IMR-90 (cell line): ENCODE results near the gene QSOX2. TPM values are rescaled to one million over a fixed set of nuclear protein-coding genes. Genes with fewer than 3 reads are reported as not detected.

ENCODE experiments used
- ATAC-seq: fragments of 200-7000 bp; cut with Tn5 transposase; 2 replicates; pipeline ENCODE4 v1.9.1; 2020; ENCODE audit warnings: low read depth, mild to moderate bottlenecking, moderate library complexity
- BruUV-seq: library from RNA; stranded (reverse); fragments of 400-500 nt; replicated peaks from 2 replicates; lab custom pipeline; 2021; lab: Mats Ljungman, UMichigan
- CTCF ChIA-PET: fragments of 300-600 bp; formaldehyde crosslinking; extraction: SDS; loops from one replicate; lab custom pipeline; 2021; ENCODE audit warnings: antibody characterized with exemption; lab: Yijun Ruan, JAX
- POLR2A ChIA-PET: fragments of 300-600 bp; sonication (Branson Sonifier 250); formaldehyde crosslinking; loops from one replicate; lab custom pipeline; 2022; ENCODE audit warnings: antibody characterized with exemption; ENCODE audit not compliant: unreplicated experiment; lab: Charles Lee
- DNase-seq: peaks from one replicate; pipeline ENCODE4 v3.0.0; 2013
- H2AFZ ChIP-seq: replicated peaks from 2 replicates; pipeline ENCODE3; 2013; ENCODE audit warnings: low read length, mild to moderate bottlenecking; ENCODE audit not compliant: poor library complexity
- H2AK5ac ChIP-seq: 2 replicates; pipeline ENCODE4 v1.6.1; 2013; ENCODE audit warnings: low read depth, low read length, inconsistent platforms
- H2AK9ac ChIP-seq: replicated peaks from 2 replicates; pipeline ENCODE3; 2013; ENCODE audit warnings: mild to moderate bottlenecking, low read depth, low read length, moderate library complexity; ENCODE audit not compliant: poor library complexity
- H2BK120ac ChIP-seq: 2 replicates; pipeline ENCODE4 v1.6.1; 2013; ENCODE audit warnings: low read depth, low read length, inconsistent platforms
- H2BK15ac ChIP-seq: 3 replicates; pipeline ENCODE4 v1.6.1; 2013; ENCODE audit warnings: low read depth, low read length, inconsistent platforms
- H2BK20ac ChIP-seq: 2 replicates; pipeline ENCODE4 v1.6.1; 2013; ENCODE audit warnings: low read depth, mild to moderate bottlenecking, inconsistent platforms, low read length, moderate library complexity
- H2BK5ac ChIP-seq: 2 replicates; pipeline ENCODE4 v1.6.1; 2013; ENCODE audit warnings: mild to moderate bottlenecking, low read depth, low read length, inconsistent platforms; ENCODE audit not compliant: poor library complexity, severe bottlenecking
- H3K14ac ChIP-seq: replicated peaks from 2 replicates; pipeline ENCODE4 v1.6.1; 2013; ENCODE audit warnings: low read depth, low read length, inconsistent platforms
- H3K18ac ChIP-seq: 2 replicates; pipeline ENCODE4 v1.6.1; 2013; ENCODE audit warnings: low read depth, low read length, control low read depth
- H3K23ac ChIP-seq: 2 replicates; pipeline ENCODE4 v1.6.1; 2013; ENCODE audit warnings: low read depth, low read length, inconsistent platforms
- H3K27ac ChIP-seq: 2 replicates; pipeline ENCODE4 v1.5.1; 2013; ENCODE audit warnings: mild to moderate bottlenecking, control low read depth, low read length; ENCODE audit not compliant: insufficient read depth
- H3K27me3 ChIP-seq: 2 replicates; pipeline ENCODE4 v1.6.1; 2013; ENCODE audit warnings: low read length; ENCODE audit not compliant: control insufficient read depth, insufficient read depth
- H3K36me3 ChIP-seq: 2 replicates; pipeline ENCODE4 v1.6.1; 2013; ENCODE audit warnings: low read length, mixed read lengths; ENCODE audit not compliant: control insufficient read depth, insufficient read depth
- H3K4ac ChIP-seq: 2 replicates; pipeline ENCODE4 v1.6.1; 2013; ENCODE audit warnings: low read depth, low read length, inconsistent platforms
- H3K4me1 ChIP-seq: 2 replicates; pipeline ENCODE4 v1.6.1; 2013; ENCODE audit warnings: low read length, mixed read lengths; ENCODE audit not compliant: control insufficient read depth, insufficient read depth
- H3K4me2 ChIP-seq: 2 replicates; pipeline ENCODE4 v1.6.1; 2013; ENCODE audit warnings: low read depth, mild to moderate bottlenecking, control low read depth, low read length, moderate library complexity
- H3K4me3 ChIP-seq: 2 replicates; pipeline ENCODE4 v1.5.1; 2013; ENCODE audit warnings: low read depth, mild to moderate bottlenecking, control low read depth, low read length, moderate library complexity; ENCODE audit not compliant: insufficient read depth
- H3K56ac ChIP-seq: 2 replicates; pipeline ENCODE4 v1.6.1; 2013; ENCODE audit warnings: low read length, inconsistent platforms; ENCODE audit not compliant: insufficient read depth; ENCODE audit errors: extremely low read depth
- H3K79me1 ChIP-seq, 2 experiments: 2 replicates each; pipeline ENCODE4 v1.6.1; 2013; ENCODE audit warnings: low read length in 2 of 2, inconsistent platforms in 1 of 2, low read depth in 1 of 2
- H3K9ac ChIP-seq: 2 replicates; pipeline ENCODE4 v1.6.1; 2013; ENCODE audit warnings: low read depth, low read length, control low read depth
- H3K9me1 ChIP-seq: 2 replicates; pipeline ENCODE4 v1.6.1; 2013; ENCODE audit warnings: low read length, inconsistent platforms; ENCODE audit not compliant: insufficient read depth
- H3K9me3 ChIP-seq: 2 replicates; pipeline ENCODE4 v1.6.1; 2013; ENCODE audit warnings: low read length; ENCODE audit not compliant: control insufficient read depth, insufficient read depth
- H4K20me1 ChIP-seq: 2 replicates; pipeline ENCODE4 v1.6.1; 2013; ENCODE audit warnings: low read length, inconsistent platforms; ENCODE audit not compliant: insufficient read depth
- H4K5ac ChIP-seq: 2 replicates; pipeline ENCODE4 v1.6.1; 2013; ENCODE audit warnings: mild to moderate bottlenecking, low read depth, low read length, control low read depth
- H4K8ac ChIP-seq, 2 experiments: 2 replicates each; pipeline ENCODE4 v1.6.1; 2013; ENCODE audit warnings: low read depth in 2 of 2, low read length in 2 of 2, control low read depth in 1 of 2, inconsistent platforms in 1 of 2
- H4K91ac ChIP-seq: 2 replicates; pipeline ENCODE4 v1.6.1; 2013; ENCODE audit warnings: low read depth, low read length, inconsistent platforms; ENCODE audit not compliant: insufficient read depth
- BHLHE40 ChIP-seq: fragments of 150-350 bp; IDR thresholded peaks from 2 replicates; pipeline ENCODE4 v1.6.1; 2016; ENCODE audit warnings: mild to moderate bottlenecking, low read depth, low read length
- CHD1 ChIP-seq: IDR thresholded peaks from 2 replicates; pipeline ENCODE4 v1.6.1; 2012; ENCODE audit warnings: low read depth, low read length, improper control_type of control experiment
- MAFK ChIP-seq: IDR thresholded peaks from 2 replicates; pipeline ENCODE4 v1.6.1; 2012; ENCODE audit warnings: low read depth, low read length, improper control_type of control experiment
- MAZ ChIP-seq: IDR thresholded peaks from 2 replicates; pipeline ENCODE4 v1.6.1; 2012; ENCODE audit warnings: low read depth, mild to moderate bottlenecking, low read length, improper control_type of control experiment, moderate library complexity, borderline replicate concordance
- POLR2A ChIP-seq: IDR thresholded peaks from 2 replicates; pipeline ENCODE4 v1.6.1; 2012; ENCODE audit warnings: mild to moderate bottlenecking, low read depth, low read length
- SMC3 ChIP-seq: fragments of 150-350 bp; IDR thresholded peaks from 2 replicates; pipeline ENCODE4 v1.6.1; 2016; ENCODE audit warnings: low read depth, mild to moderate bottlenecking, antibody characterized with exemption, low read length, moderate library complexity
- WGBS, 2 experiments: methylation state at CpG; one replicate each; pipeline versions ENCODE4 v1.1.5 to v1.1.7; 2013; ENCODE audit warnings: missing lambda C conversion rate in 2 of 2; ENCODE audit not compliant: insufficient read length in 1 of 2; ENCODE audit errors: extremely low coverage in 2 of 2; 5-methylcytosine and 5-hydroxymethylcytosine counted together
- dilution Hi-C: fragments of 300-500 bp; cut with HindIII; formaldehyde crosslinking; loops from one replicate; pipeline ENCODE4 v1.14.3; 2018; ENCODE audit warnings: low sequenced_read_pairs; ENCODE audit not compliant: unreplicated experiment
- in situ Hi-C: fragments of 300-500 bp; cut with MboI; formaldehyde crosslinking; loops from 3 replicates; pipeline ENCODE4 v1.14.3; 2019; ENCODE audit warnings: low sequenced_read_pairs, inconsistent platforms, mixed read lengths
- intact Hi-C: fragments of 100-400 bp; cut with micrococcal nuclease; formaldehyde crosslinking; loops from 2 replicates; pipeline ENCODE4 v1.10.0; 2022
- polyA plus RNA-seq, 3 experiments: library from polyadenylated mRNA; depleted of rRNA; stranded (reverse); fragments of >200 nt; gene quantifications; 2 replicates each; pipeline ENCODE4 v1.2.3, GENCODE V29; 2012; ENCODE audit warnings: low replicate concordance in 1 of 3
- total RNA-seq: library from RNA; depleted of rRNA; stranded (reverse); fragments of >200 nt; gene quantifications from 2 replicates; pipeline ENCODE4 v1.2.3, GENCODE V29; 2012

The QSOX2 gene
- total and polyA plus RNA-seq, 2 of the 4 experiments (the other 2 are of a cell fraction), result 5.9 to 12.9 TPM

DNA sequence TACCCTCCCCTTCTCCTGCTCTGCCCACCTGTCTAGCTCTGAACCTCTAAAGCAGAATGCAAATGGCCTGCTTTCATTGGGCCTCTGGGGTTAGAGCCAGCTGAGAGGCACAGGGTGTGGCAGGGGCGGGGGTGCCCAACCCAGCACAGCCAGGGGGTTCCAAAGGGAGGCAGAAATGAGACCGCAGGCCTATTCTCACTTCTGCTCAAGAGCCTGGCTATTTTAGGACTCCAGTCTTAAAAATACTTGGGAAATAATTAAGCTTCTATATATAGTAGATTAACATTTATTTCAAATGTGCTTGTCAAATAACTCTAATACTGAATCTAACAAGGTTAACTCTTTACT, 5.7 kb downstream of the QSOX2 start:
- WGBS, 2 experiments, result no CpG with 5 or more reads among the region's 2 CpGs
- Histone ChIP-seq H2AK9ac (no peak overlapping the region), H2BK120ac (no peak overlapping the region), H2BK20ac (no peak overlapping the region), H3K9me3 (no peaks in the 10 kb centered on the region), H4K5ac (no peak overlapping the region), H2BK15ac (no peak overlapping the region), H3K23ac (no peak overlapping the region), H3K4me3 (no peak overlapping the region), H3K27ac (no peak overlapping the region), H4K20me1 (peaks cover 45% of the 10 kb centered on the region), H3K18ac (no peak overlapping the region), H3K4me1 (peaks cover 3% of the 10 kb centered on the region; the same call in 1 of the 2 replicates), H3K4me2 (no peak overlapping the region), H3K36me3 (peaks cover 8% of the 10 kb centered on the region; the same call in 1 of the 2 replicates), H3K79me1 (peaks cover 22 to 58% of the 10 kb centered on the region in 2 experiments), H3K27me3 (no peaks in the 10 kb centered on the region), H3K56ac (no peak overlapping the region), H3K9me1 (peaks cover 11% of the 10 kb centered on the region), H2AFZ (no peak overlapping the region), H2AK5ac (no peak overlapping the region), H3K14ac (no peak overlapping the region), H4K8ac (no peak overlapping the region), H2BK5ac (no peak overlapping the region), H3K9ac (no peak overlapping the region), H3K4ac (no peak overlapping the region), H4K91ac (no peak overlapping the region)
- CTCF ChIA-PET, result no interaction called here
- in situ Hi-C loops (no loop called here), dilution Hi-C loops (no loop called here), intact Hi-C loops (no loop called here)
- DNase-seq, result no peak
- POLR2A ChIA-PET, result no interaction called here
- no peak for ATAC-seq
- BruUV-seq, result no TSS peak
- TF ChIP-seq MAZ, result no peak
- no peak for TF ChIP-seq MAFK
- TF ChIP-seq BHLHE40, result no peak
- TF ChIP-seq SMC3, result no peak
- no peak for TF ChIP-seq CHD1
- no peak for TF ChIP-seq POLR2A
